22Rv1 (cell line): ENCODE data around the gene KRTAP2-3.
"Not testable (repeated sequence)": the region's sequence is repeated elsewhere in the genome, so short reads cannot be mapped to it uniquely, and the experiment has no call there.

Experiments used
- H3K27ac ChIP-seq: fragments of 450-650 bp; 2 replicates; pipeline ENCODE4 v1.5.1; 2017
- CTCF ChIP-seq: fragments of 450-650 bp; IDR thresholded peaks from 2 replicates; pipeline ENCODE4 v1.5.1; 2017; ENCODE audit warnings: mild to moderate bottlenecking
- ZFX ChIP-seq: fragments of 450-650 bp; IDR thresholded peaks from 2 replicates; pipeline ENCODE4 v1.6.1; 2017; ENCODE audit warnings: antibody characterized with exemption, borderline replicate concordance

The KRTAP2-3 gene

GRCh38 chr17:41048441-41048840 lies 11.5 kb downstream of the KRTAP2-3 start:
- TF ChIP-seq ZFX (no peak), CTCF (no peak)
- H3K27ac ChIP-seq, result no peak overlapping the region

- not testable (repeated sequence) for H3K27ac ChIP-seq
These were observed 13.0 kb downstream of the KRTAP2-3 start, which contains the start of gene KRTAP2-1 for GRCh38 chr17:41046735-41047465. TSS of gene KRTAP2-1 (minus strand) at chr17:41047316. CDS start at chr17:41047267, 49 bp downstream.

GRCh38 chr17:41042953-41043352 lies 17.0 kb downstream of the KRTAP2-3 start:
- TF ChIP-seq ZFX (no peak), CTCF (no peak)
- H3K27ac ChIP-seq, result no peak overlapping the region

- H3K27ac ChIP-seq, result not testable (repeated sequence)
These were observed 18.9 kb downstream of the KRTAP2-3 start, which contains the start of gene KRTAP1-1 for GRCh38 chr17:41040783-41041571. TSS of gene KRTAP1-1 (minus strand) at chr17:41041450. CDS start at chr17:41041397, 53 bp downstream.

GRCh38 chr17:41037853-41038350 lies 22.0 kb downstream of the KRTAP2-3 start:
- no peak for TF ChIP-seq CTCF
- no peak for TF ChIP-seq ZFX
- no peak overlapping the region for H3K27ac ChIP-seq

GRCh38 chr17:41034346-41034935 lies 25.5 kb downstream of the KRTAP2-3 start, which contains the start of gene KRTAP1-3:
TSS of gene KRTAP1-3 (minus strand) at chr17:41034874. CDS start at chr17:41034821, 53 bp downstream.
- H3K27ac ChIP-seq, result not testable (repeated sequence)

- H3K27ac ChIP-seq, result no peak within 1 kb of the TSS
- TF ChIP-seq CTCF (no peak), ZFX (no peak)
These were observed 30.2 kb downstream of the KRTAP2-3 start, which contains the start of gene KRTAP1-4 for GRCh38 chr17:41029633-41030245. TSS of gene KRTAP1-4 (minus strand) at chr17:41030195. CDS start at chr17:41030078, 117 bp downstream.

GRCh38 chr17:41026715-41027471 lies 33.0 kb downstream of the KRTAP2-3 start, which contains the start of gene KRTAP1-5:
TSS of gene KRTAP1-5 (minus strand) at chr17:41027208. CDS start at chr17:41027155, 53 bp downstream.
- TF ChIP-seq CTCF, result no peak
- no peak for TF ChIP-seq ZFX
- H3K27ac ChIP-seq, result no peak within 1 kb of the TSS
